ENCODE measurements around the gene MBD4.

The MBD4 gene

DNA sequence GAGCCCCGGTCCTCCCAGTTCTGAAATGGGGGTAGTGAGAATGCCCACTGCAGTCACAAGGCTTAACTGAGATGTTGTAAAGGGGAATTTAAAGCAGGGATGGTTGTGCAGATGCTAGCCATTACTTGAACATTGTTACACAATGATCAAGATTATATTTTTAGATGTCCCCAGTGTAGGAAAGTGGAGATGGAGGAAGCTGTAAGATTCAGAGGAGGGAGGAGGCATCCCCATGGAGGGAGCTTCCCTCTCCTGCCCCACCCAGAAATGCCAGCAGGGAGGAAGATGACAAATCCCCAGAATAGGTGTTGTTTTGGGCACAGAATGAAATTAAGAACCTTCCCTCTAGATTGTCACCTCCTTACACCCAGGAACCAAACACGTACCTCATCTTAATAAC lies 57.4 kb downstream of the MBD4 start:
- no peak for DNase-seq (ENCODE audit: low read depth)

Measured in T follicular helper cell (primary cell).